K562 (cell line): ENCODE data around the gene KRT83. TPM values are rescaled to one million over a fixed set of nuclear protein-coding genes. Genes with fewer than 3 reads are reported as not detected.

Experiments
- DMBX1 ChIP-seq: fragments of 250-450 bp; sonication (Bioruptor Pico); IDR thresholded peaks from 2 replicates; pipeline ENCODE4 v1.8.0; 2022; ENCODE audit warnings: inconsistent platforms, mild to moderate bottlenecking, moderate library complexity, borderline replicate concordance
- GATAD2B ChIP-seq: fragments of 450-650 bp; IDR thresholded peaks from 2 replicates; pipeline ENCODE4 v1.6.1; 2017; ENCODE audit warnings: mild to moderate bottlenecking, borderline replicate concordance
- HIVEP1 ChIP-seq: fragments of 250-450 bp; sonication (Bioruptor Pico); IDR thresholded peaks from 2 replicates; pipeline ENCODE4 v1.4.0; 2020; ENCODE audit warnings: mild to moderate bottlenecking
- HNRNPLL ChIP-seq: fragments of 200-400 bp; formaldehyde crosslinking; IDR thresholded peaks from 2 replicates; pipeline ENCODE4 v1.6.1; 2017; ENCODE audit warnings: low read length, low read depth, mild to moderate bottlenecking; ENCODE audit not compliant: poor library complexity, severe bottlenecking
- SAFB2 ChIP-seq: fragments of 200-400 bp; formaldehyde crosslinking; IDR thresholded peaks from 2 replicates; pipeline ENCODE4 v1.6.1; 2018; ENCODE audit warnings: borderline replicate concordance, low read length, low read depth, moderate library complexity; ENCODE audit not compliant: severe bottlenecking
- ZNF586 ChIP-seq: fragments of 450-650 bp; formaldehyde crosslinking; conservative IDR thresholded peaks from 2 replicates; pipeline ENCODE4 v1.4.0; 2020; ENCODE audit warnings: mild to moderate bottlenecking, moderate library complexity
- ZNF764 ChIP-seq: fragments of 250-450 bp; sonication (Bioruptor Pico); IDR thresholded peaks from 2 replicates; pipeline ENCODE4 v1.4.0; 2020; ENCODE audit warnings: low read depth, mild to moderate bottlenecking, moderate library complexity
- ZSCAN32 ChIP-seq: fragments of 450-650 bp; formaldehyde crosslinking; IDR thresholded peaks from 2 replicates; pipeline ENCODE4 v1.4.0; 2020; ENCODE audit warnings: mild to moderate bottlenecking, moderate library complexity
- polyA plus RNA-seq, 8 experiments: library from polyadenylated mRNA; depleted of rRNA in 4 of 8; stranded (reverse) in 5 of 8; unstranded in 3 of 8; fragments of >200 nt; fragmentation: Nextera tagmentation in 2 of 8; fragmentation: Illumina TruSeq in 1 of 8; extraction: Ambion mirVana in 2 of 8; extraction: Trizol in 1 of 8; gene quantifications; 2 replicates each; pipeline versions ENCODE4 v1.2.1 to v1.2.3, GENCODE V29; 2011 to 2014; ENCODE audit warnings: inconsistent platforms in 1 of 8, missing spikeins in 1 of 8
- total RNA-seq, 7 experiments: library from RNA; depleted of rRNA in 6 of 7; stranded (reverse); fragments of >200 nt in 6 of 7; fragmentation: Illumina TruSeq in 2 of 7; extraction: Trizol in 2 of 7; gene quantifications; 2 replicates each; pipeline versions ENCODE4 v1.2.1 to v1.2.3, GENCODE V29; 2011 to 2021; ENCODE audit warnings: low replicate concordance in 1 of 7
- TF ChIP-seq, protein P1 (sequence below): IDR thresholded peaks from 3 replicates; pipeline ENCODE4 v1.6.1; 2011; ENCODE audit warnings: borderline replicate concordance, mild to moderate bottlenecking, moderate library complexity; ENCODE audit not compliant: insufficient read length; ENCODE audit errors: extremely low read depth
- TF ChIP-seq, protein P2 (sequence below): fragments of 450-650 bp; IDR thresholded peaks from 2 replicates; pipeline ENCODE4 v1.7.0; 2016; ENCODE audit warnings: borderline replicate concordance
- TF ChIP-seq, protein P3 (sequence below): fragments of 450-650 bp; IDR thresholded peaks from 2 replicates; pipeline ENCODE4 v1.7.1; 2018; ENCODE audit warnings: mild to moderate bottlenecking, low read depth; ENCODE audit not compliant: partially characterized antibody
- TF ChIP-seq, protein P4 (sequence below): fragments of 250-450 bp; sonication (Bioruptor Pico); IDR thresholded peaks from 2 replicates; pipeline ENCODE4 v1.8.0; 2021; ENCODE audit warnings: borderline replicate concordance, mild to moderate bottlenecking, moderate library complexity; ENCODE audit not compliant: poor library complexity, severe bottlenecking
- TF ChIP-seq, protein P5 (sequence below): IDR thresholded peaks from 2 replicates; pipeline ENCODE4 v1.6.1; 2016; ENCODE audit warnings: missing genetic modification characterization, missing compliant biosample characterization

The KRT83 gene
- total and polyA plus RNA-seq, 9 of the 15 experiments (the other 6 are each of a cell fraction or from before 2014, with no cell fraction given) = not detected

DNA sequence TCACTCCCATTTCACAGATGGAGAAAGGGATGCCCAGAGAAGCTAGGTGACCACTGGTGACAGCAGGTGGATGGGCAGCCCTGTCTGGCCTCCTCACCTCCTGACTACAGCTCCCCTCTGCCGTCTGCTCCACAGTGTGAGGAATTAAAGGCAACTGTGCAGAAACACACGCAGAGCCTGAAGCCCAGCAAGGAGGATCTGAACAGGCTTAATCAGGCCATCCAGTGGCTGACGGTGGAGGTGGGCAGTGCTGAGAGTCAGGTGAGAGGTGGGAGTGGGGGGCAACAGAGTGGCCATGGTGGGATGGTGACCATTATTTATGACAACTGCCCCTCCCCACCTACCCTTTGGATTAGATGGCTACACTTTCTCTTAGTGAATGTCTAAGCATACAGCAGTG is 45.5 kb downstream of the KRT83 start (continued):
- TF ChIP-seq, protein P1, sequence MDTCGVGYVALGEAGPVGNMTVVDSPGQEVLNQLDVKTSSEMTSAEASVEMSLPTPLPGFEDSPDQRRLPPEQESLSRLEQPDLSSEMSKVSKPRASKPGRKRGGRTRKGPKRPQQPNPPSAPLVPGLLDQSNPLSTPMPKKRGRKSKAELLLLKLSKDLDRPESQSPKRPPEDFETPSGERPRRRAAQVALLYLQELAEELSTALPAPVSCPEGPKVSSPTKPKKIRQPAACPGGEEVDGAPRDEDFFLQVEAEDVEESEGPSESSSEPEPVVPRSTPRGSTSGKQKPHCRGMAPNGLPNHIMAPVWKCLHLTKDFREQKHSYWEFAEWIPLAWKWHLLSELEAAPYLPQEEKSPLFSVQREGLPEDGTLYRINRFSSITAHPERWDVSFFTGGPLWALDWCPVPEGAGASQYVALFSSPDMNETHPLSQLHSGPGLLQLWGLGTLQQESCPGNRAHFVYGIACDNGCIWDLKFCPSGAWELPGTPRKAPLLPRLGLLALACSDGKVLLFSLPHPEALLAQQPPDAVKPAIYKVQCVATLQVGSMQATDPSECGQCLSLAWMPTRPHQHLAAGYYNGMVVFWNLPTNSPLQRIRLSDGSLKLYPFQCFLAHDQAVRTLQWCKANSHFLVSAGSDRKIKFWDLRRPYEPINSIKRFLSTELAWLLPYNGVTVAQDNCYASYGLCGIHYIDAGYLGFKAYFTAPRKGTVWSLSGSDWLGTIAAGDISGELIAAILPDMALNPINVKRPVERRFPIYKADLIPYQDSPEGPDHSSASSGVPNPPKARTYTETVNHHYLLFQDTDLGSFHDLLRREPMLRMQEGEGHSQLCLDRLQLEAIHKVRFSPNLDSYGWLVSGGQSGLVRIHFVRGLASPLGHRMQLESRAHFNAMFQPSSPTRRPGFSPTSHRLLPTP = no peak
- no peak for TF ChIP-seq ZNF586 (CRISPR knock-in tag)
- TF ChIP-seq, protein P2, sequence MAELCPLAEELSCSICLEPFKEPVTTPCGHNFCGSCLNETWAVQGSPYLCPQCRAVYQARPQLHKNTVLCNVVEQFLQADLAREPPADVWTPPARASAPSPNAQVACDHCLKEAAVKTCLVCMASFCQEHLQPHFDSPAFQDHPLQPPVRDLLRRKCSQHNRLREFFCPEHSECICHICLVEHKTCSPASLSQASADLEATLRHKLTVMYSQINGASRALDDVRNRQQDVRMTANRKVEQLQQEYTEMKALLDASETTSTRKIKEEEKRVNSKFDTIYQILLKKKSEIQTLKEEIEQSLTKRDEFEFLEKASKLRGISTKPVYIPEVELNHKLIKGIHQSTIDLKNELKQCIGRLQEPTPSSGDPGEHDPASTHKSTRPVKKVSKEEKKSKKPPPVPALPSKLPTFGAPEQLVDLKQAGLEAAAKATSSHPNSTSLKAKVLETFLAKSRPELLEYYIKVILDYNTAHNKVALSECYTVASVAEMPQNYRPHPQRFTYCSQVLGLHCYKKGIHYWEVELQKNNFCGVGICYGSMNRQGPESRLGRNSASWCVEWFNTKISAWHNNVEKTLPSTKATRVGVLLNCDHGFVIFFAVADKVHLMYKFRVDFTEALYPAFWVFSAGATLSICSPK = no peak
- TF ChIP-seq, protein P3, sequence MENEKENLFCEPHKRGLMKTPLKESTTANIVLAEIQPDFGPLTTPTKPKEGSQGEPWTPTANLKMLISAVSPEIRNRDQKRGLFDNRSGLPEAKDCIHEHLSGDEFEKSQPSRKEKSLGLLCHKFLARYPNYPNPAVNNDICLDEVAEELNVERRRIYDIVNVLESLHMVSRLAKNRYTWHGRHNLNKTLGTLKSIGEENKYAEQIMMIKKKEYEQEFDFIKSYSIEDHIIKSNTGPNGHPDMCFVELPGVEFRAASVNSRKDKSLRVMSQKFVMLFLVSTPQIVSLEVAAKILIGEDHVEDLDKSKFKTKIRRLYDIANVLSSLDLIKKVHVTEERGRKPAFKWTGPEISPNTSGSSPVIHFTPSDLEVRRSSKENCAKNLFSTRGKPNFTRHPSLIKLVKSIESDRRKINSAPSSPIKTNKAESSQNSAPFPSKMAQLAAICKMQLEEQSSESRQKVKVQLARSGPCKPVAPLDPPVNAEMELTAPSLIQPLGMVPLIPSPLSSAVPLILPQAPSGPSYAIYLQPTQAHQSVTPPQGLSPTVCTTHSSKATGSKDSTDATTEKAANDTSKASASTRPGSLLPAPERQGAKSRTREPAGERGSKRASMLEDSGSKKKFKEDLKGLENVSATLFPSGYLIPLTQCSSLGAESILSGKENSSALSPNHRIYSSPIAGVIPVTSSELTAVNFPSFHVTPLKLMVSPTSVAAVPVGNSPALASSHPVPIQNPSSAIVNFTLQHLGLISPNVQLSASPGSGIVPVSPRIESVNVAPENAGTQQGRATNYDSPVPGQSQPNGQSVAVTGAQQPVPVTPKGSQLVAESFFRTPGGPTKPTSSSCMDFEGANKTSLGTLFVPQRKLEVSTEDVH = no peak
- no peak for TF ChIP-seq HIVEP1 (CRISPR knock-in tag)
- no peak for TF ChIP-seq GATAD2B
- TF ChIP-seq ZSCAN32 = no peak
- no peak for TF ChIP-seq DMBX1 (CRISPR knock-in tag)
- TF ChIP-seq SAFB2 = no peak
- TF ChIP-seq, protein P4, sequence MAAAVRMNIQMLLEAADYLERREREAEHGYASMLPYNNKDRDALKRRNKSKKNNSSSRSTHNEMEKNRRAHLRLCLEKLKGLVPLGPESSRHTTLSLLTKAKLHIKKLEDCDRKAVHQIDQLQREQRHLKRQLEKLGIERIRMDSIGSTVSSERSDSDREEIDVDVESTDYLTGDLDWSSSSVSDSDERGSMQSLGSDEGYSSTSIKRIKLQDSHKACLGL (CRISPR knock-in tag) = no peak
- TF ChIP-seq, protein P5, sequence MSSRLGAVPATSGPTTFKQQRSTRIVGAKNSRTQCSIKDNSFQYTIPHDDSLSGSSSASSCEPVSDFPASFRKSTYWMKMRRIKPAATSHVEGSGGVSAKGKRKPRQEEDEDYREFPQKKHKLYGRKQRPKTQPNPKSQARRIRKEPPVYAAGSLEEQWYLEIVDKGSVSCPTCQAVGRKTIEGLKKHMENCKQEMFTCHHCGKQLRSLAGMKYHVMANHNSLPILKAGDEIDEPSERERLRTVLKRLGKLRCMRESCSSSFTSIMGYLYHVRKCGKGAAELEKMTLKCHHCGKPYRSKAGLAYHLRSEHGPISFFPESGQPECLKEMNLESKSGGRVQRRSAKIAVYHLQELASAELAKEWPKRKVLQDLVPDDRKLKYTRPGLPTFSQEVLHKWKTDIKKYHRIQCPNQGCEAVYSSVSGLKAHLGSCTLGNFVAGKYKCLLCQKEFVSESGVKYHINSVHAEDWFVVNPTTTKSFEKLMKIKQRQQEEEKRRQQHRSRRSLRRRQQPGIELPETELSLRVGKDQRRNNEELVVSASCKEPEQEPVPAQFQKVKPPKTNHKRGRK (tag) = no peak
- TF ChIP-seq HNRNPLL = no peak
- no peak for TF ChIP-seq ZNF764 (CRISPR knock-in tag)
